Cardiac fibroblast (primary cell): ENCODE measurements around the gene NAV2.

Source experiments
- DNase-seq, 2 donors: peaks; one replicate each; pipeline versions ENCODE4 v3.0.0 to v3.0.0-alpha.2; 2010; ENCODE audit warnings: low read depth in 2 of 2
- H3K4me3 ChIP-seq, 2 donors: replicated peaks in 1 of 2; 1 replicate in 1 of 2; 2 replicates in 1 of 2; pipeline ENCODE4 v1.5.1; 2011; ENCODE audit warnings: low read depth in 2 of 2, low read length in 2 of 2, mild to moderate bottlenecking in 2 of 2, moderate library complexity in 1 of 2
- TF ChIP-seq, protein P1 (sequence below): IDR thresholded peaks from one replicate; pipeline ENCODE4 v1.5.1; 2011; ENCODE audit warnings: low read depth, mild to moderate bottlenecking, low read length, inconsistent platforms

NAV2 gene

DNA sequence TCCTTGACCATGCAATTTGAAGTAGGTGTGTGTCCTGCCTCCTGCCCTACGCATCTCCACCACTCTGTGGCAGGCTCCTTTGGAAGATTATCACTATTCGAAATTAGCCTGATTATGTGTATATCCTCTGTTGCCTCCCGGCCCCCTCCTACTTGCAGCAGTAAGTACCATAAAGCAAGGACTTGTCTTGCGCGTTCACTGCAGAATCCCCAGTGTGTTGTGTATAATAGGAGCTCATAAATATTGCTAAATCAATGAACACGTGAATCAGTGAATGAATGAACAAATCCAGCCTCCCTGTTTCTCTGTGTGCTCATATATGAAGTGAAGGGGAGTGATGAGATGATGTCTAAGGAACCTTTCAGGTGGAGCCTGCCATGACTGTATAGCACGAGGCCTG, 237.0 kb downstream of the NAV2 start:
- H3K4me3 ChIP-seq, result no peak overlapping the region
- DNase-seq, result no peak
- TF ChIP-seq, protein P1, sequence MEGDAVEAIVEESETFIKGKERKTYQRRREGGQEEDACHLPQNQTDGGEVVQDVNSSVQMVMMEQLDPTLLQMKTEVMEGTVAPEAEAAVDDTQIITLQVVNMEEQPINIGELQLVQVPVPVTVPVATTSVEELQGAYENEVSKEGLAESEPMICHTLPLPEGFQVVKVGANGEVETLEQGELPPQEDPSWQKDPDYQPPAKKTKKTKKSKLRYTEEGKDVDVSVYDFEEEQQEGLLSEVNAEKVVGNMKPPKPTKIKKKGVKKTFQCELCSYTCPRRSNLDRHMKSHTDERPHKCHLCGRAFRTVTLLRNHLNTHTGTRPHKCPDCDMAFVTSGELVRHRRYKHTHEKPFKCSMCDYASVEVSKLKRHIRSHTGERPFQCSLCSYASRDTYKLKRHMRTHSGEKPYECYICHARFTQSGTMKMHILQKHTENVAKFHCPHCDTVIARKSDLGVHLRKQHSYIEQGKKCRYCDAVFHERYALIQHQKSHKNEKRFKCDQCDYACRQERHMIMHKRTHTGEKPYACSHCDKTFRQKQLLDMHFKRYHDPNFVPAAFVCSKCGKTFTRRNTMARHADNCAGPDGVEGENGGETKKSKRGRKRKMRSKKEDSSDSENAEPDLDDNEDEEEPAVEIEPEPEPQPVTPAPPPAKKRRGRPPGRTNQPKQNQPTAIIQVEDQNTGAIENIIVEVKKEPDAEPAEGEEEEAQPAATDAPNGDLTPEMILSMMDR, result no peak

DNA sequence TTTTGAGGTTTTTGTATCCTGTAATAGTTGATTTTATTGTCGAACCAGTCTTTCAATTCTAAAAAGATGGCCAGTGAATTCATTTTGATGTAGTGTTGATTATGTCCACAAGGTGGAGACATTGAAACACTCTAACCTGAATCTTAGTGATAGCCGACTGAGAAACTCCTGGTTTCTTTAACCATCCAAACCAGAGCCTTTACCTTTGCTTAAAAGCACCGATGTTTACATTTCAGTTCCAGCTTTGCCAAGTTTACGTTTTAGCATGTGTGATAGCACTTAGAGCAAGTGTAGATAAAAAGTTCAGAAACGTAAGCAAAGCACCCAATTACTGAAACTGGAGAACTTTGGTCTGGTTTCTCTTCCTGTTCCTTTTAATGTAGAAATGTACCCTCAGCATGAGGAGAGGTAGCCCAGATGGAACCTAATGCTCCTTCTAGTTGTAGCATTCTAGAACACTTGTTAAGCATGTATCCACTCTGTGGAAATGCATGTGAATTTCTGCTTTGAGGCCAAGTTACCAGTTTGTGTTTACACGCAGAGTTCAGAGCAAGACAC, 239.0 kb downstream of the NAV2 start:
- TF ChIP-seq, protein P1, result peak; percentile 54
- no peak overlapping the region for H3K4me3 ChIP-seq
- peak; percentile 68 to 72 for DNase-seq

DNA sequence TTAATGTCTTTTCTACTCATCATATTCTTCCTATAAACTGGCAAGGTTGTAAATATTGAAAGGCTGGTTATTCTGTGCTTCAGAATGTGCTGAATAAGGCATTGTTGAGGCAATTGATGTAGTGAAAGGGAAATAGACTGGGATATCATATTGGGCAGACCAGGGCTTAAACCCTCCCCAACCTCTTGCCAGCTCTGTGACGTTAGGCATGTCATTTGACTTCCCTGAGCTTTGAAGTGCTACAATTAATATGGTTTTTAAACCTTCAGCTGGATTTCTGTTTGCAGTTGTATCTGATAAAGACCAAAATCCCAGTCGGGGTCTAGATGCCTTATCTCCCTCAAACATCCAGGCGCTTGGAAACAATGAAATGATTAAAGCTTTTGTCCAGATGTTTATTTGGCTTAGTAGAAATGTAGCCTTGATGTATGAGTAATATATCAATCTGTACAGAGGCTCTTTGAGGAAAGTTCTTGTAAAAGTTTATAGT, 239.5 kb downstream of the NAV2 start:
- no peak overlapping the region for H3K4me3 ChIP-seq
- TF ChIP-seq, protein P1, result no peak
- DNase-seq, result no peak

DNA sequence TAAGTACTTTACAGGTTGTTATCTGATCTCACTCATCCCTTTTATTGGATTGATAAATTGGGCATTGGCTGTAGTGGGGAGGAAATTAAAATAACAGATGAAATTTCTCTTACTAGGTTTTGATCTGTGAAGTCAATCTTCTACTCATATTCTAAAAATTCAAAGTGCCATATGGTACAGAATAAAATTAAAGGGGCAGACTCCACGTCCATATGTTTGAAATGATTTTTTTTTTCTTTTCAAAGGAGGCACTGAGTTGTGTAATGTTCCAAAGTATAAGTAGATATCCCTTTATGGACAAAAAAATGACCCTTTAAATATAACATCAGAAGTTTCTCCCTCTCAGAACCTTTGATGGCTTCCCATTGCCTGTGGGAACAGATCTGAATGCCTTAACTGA, 240.3 kb downstream of the NAV2 start:
- TF ChIP-seq, protein P1, result no peak
- no peak overlapping the region for H3K4me3 ChIP-seq
- DNase-seq, result no peak

DNA sequence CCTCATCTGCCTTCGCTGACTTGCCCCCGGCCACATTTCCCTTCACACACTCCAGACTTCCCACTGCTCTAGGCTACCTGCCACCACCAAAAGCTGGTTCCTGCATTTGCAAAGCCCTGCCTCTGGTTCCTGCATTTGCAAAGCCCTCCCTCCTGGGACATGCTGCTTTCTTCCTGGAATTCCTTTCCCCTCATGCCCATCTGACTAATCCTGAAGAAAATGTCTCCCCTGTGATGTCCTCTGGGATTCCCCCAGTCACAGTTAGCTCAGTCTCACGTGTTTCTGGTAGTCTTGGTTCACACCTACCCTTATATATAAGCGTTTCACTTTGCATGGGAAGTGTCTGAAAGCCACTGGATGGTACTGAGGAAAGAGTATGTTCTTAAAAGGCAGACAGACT, 240.7 kb downstream of the NAV2 start:
- DNase-seq, result peak; percentile 60 to 85
- TF ChIP-seq, protein P1, result no peak
- H3K4me3 ChIP-seq, result no peak overlapping the region

DNA sequence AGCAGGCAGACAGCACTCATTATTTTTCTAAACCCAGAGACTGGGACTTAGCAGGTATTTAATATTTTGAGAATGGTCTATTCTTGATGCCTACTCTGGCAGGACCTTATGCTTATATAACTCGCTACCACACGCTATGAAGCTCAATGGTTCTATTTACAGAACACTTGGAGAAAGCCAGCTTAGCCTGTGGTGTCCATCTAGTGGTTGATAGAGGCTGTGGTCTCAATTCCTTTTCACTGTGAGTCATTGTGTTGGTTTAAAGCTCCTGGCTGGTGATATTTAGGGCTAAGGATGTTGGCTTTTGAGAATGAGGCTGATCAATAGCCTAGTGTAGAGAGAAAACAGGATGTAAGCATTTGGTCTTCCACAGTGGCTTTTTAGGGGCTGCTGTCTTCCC, 241.3 kb downstream of the NAV2 start:
- peak; percentile 79 to 87 for DNase-seq
- TF ChIP-seq, protein P1, result peak; percentile 75
- no peak overlapping the region for H3K4me3 ChIP-seq

DNA sequence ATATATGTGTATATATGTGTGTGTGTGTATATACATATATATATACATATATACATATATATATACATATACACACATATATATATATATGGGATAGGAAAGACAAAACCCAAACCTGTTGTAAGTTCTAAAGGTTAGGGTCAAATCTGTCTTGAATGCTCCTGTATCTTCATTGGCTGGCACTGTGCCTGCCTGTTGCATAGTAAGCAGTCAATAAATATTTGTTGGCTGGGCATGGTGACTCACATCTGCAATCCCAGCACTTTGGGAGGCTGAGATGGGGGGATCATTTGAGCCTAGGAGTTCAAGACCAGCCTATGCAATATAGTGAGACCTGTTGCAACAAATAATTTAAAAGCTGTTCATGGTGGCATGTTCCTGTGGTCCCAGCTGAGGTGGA, 242.3 kb downstream of the NAV2 start:
- DNase-seq, result peak; percentile 48 to 63
- TF ChIP-seq, protein P1, result no peak
- no peak overlapping the region for H3K4me3 ChIP-seq
